Measurements from ENCODE around the gene TRPM5.

The TRPM5 gene, protein sequence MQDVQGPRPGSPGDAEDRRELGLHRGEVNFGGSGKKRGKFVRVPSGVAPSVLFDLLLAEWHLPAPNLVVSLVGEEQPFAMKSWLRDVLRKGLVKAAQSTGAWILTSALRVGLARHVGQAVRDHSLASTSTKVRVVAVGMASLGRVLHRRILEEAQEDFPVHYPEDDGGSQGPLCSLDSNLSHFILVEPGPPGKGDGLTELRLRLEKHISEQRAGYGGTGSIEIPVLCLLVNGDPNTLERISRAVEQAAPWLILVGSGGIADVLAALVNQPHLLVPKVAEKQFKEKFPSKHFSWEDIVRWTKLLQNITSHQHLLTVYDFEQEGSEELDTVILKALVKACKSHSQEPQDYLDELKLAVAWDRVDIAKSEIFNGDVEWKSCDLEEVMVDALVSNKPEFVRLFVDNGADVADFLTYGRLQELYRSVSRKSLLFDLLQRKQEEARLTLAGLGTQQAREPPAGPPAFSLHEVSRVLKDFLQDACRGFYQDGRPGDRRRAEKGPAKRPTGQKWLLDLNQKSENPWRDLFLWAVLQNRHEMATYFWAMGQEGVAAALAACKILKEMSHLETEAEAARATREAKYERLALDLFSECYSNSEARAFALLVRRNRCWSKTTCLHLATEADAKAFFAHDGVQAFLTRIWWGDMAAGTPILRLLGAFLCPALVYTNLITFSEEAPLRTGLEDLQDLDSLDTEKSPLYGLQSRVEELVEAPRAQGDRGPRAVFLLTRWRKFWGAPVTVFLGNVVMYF (N-terminal part only)

DNA sequence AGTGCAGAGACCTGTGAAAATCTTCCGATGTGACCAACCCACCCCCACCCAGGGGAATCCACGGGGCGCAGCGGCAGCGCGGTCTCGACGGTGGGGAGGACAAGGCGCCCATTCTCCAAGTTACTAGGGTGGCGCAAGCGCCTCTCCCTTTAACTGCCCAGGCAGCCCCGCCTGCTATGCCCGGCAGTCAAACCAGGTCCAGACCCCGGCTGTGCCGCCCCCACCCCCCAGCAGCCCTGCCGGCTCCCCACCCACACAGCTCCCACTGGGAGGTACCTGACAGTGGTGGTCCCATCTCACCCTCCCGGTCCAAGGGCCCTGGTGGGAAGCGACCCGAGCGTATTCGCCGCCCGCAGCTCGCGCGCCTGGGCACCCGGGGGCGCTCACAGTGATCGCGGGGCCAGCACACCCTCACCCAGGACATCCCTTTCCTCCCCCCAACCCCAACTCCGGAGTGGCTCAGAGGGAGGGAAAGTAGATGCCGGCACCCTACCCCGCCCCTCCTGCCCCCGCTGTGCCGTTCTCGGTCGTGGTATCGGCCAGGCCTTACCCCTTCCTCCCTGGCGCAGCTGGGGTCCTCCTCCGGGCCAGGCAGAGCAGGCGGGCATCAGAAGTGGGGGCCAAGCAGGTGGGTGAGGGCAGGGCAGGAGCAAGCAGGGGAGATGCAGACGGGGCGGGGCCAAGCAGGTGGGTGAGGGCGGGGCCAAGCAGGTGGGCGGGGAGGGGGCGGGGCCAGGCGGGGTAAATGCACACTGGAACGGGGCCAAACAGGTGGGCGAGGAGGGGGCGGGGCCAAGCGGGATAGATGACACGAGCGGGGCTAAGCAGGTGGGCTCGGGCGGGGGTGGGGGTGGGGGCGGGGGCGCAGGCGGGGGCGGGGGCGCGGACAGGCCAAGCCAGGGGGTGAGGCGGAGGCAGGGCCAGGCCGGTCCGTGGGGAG, at the start of gene TRPM5:
Gene TRPM5 (minus strand): TSS at position 634 of the 940 bp plus-strand sequence. CDS start 21,478 bp downstream, outside the sequence.
- in situ Hi-C loops (cut with MboI; ENCODE audit: low pct_unique_long_range_greater_than_20kb, low sequenced_read_pairs, unreplicated experiment), result no loop called here
- DNase-seq (ENCODE audit: low spot score), result peak; percentile 74
- TF ChIP-seq, protein P1, sequence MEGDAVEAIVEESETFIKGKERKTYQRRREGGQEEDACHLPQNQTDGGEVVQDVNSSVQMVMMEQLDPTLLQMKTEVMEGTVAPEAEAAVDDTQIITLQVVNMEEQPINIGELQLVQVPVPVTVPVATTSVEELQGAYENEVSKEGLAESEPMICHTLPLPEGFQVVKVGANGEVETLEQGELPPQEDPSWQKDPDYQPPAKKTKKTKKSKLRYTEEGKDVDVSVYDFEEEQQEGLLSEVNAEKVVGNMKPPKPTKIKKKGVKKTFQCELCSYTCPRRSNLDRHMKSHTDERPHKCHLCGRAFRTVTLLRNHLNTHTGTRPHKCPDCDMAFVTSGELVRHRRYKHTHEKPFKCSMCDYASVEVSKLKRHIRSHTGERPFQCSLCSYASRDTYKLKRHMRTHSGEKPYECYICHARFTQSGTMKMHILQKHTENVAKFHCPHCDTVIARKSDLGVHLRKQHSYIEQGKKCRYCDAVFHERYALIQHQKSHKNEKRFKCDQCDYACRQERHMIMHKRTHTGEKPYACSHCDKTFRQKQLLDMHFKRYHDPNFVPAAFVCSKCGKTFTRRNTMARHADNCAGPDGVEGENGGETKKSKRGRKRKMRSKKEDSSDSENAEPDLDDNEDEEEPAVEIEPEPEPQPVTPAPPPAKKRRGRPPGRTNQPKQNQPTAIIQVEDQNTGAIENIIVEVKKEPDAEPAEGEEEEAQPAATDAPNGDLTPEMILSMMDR (IDR thresholded peaks at IDR 0.05; ENCODE audit: extremely low read depth, insufficient read depth, missing control alignments), result no peak

- TF ChIP-seq, protein P1 (IDR thresholded peaks at IDR 0.05; ENCODE audit: extremely low read depth, insufficient read depth, missing control alignments), result no peak
- in situ Hi-C loops (cut with MboI; ENCODE audit: low pct_unique_long_range_greater_than_20kb, low sequenced_read_pairs, unreplicated experiment), result no loop called here
- no peak for DNase-seq (ENCODE audit: low spot score)
These were observed 44.8 kb upstream of the TRPM5 start for GRCh38 chr11:2489083-2489482.

- TF ChIP-seq, protein P1 (IDR thresholded peaks at IDR 0.05; ENCODE audit: extremely low read depth, insufficient read depth, missing control alignments), result no peak
- in situ Hi-C loops (cut with MboI; ENCODE audit: low pct_unique_long_range_greater_than_20kb, low sequenced_read_pairs, unreplicated experiment), result no loop called here
- DNase-seq (ENCODE audit: low spot score), result no peak
These were observed 43.7 kb upstream of the TRPM5 start for GRCh38 chr11:2488004-2488403.

DNA sequence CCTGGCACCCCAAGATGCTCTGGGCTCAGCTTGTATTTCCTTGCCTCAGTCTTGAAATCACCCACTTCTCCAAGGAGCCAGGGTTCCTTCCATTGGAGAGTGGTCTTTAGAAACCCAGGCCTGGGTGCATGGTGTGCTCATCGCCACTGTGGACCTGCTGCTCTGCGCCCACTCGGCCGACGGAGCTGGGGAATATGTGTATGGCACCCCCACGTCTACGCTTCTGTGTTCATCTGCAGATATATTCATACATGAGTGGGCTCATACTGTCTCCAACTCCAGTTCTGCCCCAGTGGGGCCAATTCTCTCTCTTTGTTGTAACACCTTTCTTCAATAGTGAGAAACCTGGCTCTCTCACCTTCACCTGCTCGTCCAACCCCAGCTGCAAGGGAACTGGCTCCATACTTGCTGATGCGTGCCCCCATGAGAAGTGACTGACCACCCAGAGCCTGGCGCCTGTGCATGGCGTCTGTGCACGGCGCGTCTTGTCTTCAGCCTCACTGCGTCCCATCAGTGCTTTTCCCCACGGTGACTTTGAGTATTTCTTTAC, 40.3 kb upstream of the TRPM5 start:
- in situ Hi-C loops (cut with MboI; ENCODE audit: low pct_unique_long_range_greater_than_20kb, low sequenced_read_pairs, unreplicated experiment), result no loop called here
- TF ChIP-seq, protein P1 (IDR thresholded peaks at IDR 0.05; ENCODE audit: extremely low read depth, insufficient read depth, missing control alignments), result no peak
- DNase-seq (ENCODE audit: low spot score), result peak; percentile 1

GRCh38 chr11:2483426-2483825, 39.1 kb upstream of the TRPM5 start:
- in situ Hi-C loops (cut with MboI; ENCODE audit: low pct_unique_long_range_greater_than_20kb, low sequenced_read_pairs, unreplicated experiment), result no loop called here
- DNase-seq (ENCODE audit: low spot score), result peak; percentile 4
- TF ChIP-seq, protein P1 (IDR thresholded peaks at IDR 0.05; ENCODE audit: extremely low read depth, insufficient read depth, missing control alignments), result no peak

- DNase-seq (ENCODE audit: low spot score), result peak; percentile 2
- in situ Hi-C loops (cut with MboI; ENCODE audit: low pct_unique_long_range_greater_than_20kb, low sequenced_read_pairs, unreplicated experiment), result no loop called here
- TF ChIP-seq, protein P1 (IDR thresholded peaks at IDR 0.05; ENCODE audit: extremely low read depth, insufficient read depth, missing control alignments), result no peak
These were observed 38.4 kb upstream of the TRPM5 start for GRCh38 chr11:2482745-2483144.

All from GM13977 (cell line).